CD14-positive monocyte (primary cell): ENCODE measurements around the gene SDF4. TPM values are rescaled to one million over a fixed set of nuclear protein-coding genes. Genes with fewer than 3 reads are reported as not detected.
"Not testable (repeated sequence)": the region's sequence is repeated elsewhere in the genome, so short reads cannot be mapped to it uniquely, and the experiment has no call there.

Source experiments
- DNase-seq, 3 donors: peaks; one replicate each; pipeline ENCODE4 v3.0.0-alpha.2; 2011 to 2022
- H2AFZ ChIP-seq: 2 replicates; pipeline ENCODE4 v1.6.0; 2012; ENCODE audit warnings: mild to moderate bottlenecking, low read depth, low read length, inconsistent platforms; ENCODE audit not compliant: insufficient read depth, poor library complexity, severe bottlenecking
- H3K27ac ChIP-seq, 2 donors: 1 replicate in 1 of 2; 2 replicates in 1 of 2; pipeline ENCODE4 v1.5.1; 2012 to 2013; ENCODE audit warnings: low read length in 2 of 2, control low read depth in 1 of 2, inconsistent platforms in 1 of 2, low read depth in 1 of 2, mild to moderate bottlenecking in 1 of 2
- H3K27me3 ChIP-seq, 2 donors: one replicate each; pipeline versions ENCODE4 v1.6.0 to v1.6.1; 2011 to 2013; ENCODE audit warnings: low read length in 2 of 2; ENCODE audit not compliant: control insufficient read depth in 2 of 2, insufficient read depth in 2 of 2
- H3K36me3 ChIP-seq, 2 donors: replicated peaks in 1 of 2; 1 replicate in 1 of 2; 2 replicates in 1 of 2; pipeline versions ENCODE4 v1.5.1 to v1.6.1; 2012 to 2013; ENCODE audit warnings: low read length in 2 of 2, control low read depth in 1 of 2, inconsistent platforms in 1 of 2, mild to moderate bottlenecking in 1 of 2; ENCODE audit not compliant: insufficient read depth in 2 of 2, control insufficient read depth in 1 of 2
- H3K4me1 ChIP-seq, 2 donors: 1 replicate in 1 of 2; 2 replicates in 1 of 2; pipeline versions ENCODE4 v1.5.1 to v1.6.1; 2012 to 2013; ENCODE audit warnings: low read length in 2 of 2, control low read depth in 1 of 2, inconsistent platforms in 1 of 2, mild to moderate bottlenecking in 1 of 2, moderate library complexity in 1 of 2; ENCODE audit not compliant: insufficient read depth in 2 of 2, control insufficient read depth in 1 of 2
- H3K4me2 ChIP-seq: replicated peaks from 2 replicates; pipeline ENCODE3; 2012; ENCODE audit warnings: low read length, moderate library complexity, mild to moderate bottlenecking; ENCODE audit not compliant: poor library complexity, severe bottlenecking; ENCODE audit errors: extremely low read depth
- H3K4me3 ChIP-seq, 3 experiments: fragments of 200-600 bp in 1 of 3; sonication (generic) in 1 of 3; replicated peaks in 1 of 3; 1 replicate in 2 of 3; 2 replicates in 1 of 3; pipeline ENCODE4 v1.5.1; 2011 to 2013; ENCODE audit warnings: low read length in 3 of 3, mild to moderate bottlenecking in 3 of 3, control low read depth in 2 of 3, low read depth in 2 of 3, inconsistent platforms in 1 of 3, moderate library complexity in 1 of 3
- H3K79me2 ChIP-seq: 2 replicates; pipeline ENCODE4 v1.6.0; 2012; ENCODE audit warnings: mild to moderate bottlenecking, control low read depth, inconsistent platforms, low read length, moderate library complexity; ENCODE audit not compliant: insufficient read depth
- H3K9ac ChIP-seq: 2 replicates; pipeline ENCODE4 v1.6.0; 2017; ENCODE audit warnings: low read length, mild to moderate bottlenecking; ENCODE audit not compliant: insufficient read depth, poor library complexity, severe bottlenecking
- H3K9me3 ChIP-seq, 2 donors: replicated peaks in 1 of 2; 1 replicate in 1 of 2; 2 replicates in 1 of 2; pipeline versions ENCODE4 v1.5.1 to v1.6.1; 2012 to 2013; ENCODE audit warnings: low read length in 2 of 2, control low read depth in 1 of 2; ENCODE audit not compliant: control insufficient read depth in 1 of 2, insufficient read depth in 1 of 2
- H4K20me1 ChIP-seq: 2 replicates; pipeline ENCODE4 v1.6.0; 2012; ENCODE audit warnings: mild to moderate bottlenecking, low read length, control low read depth, moderate library complexity; ENCODE audit not compliant: insufficient read depth
- H3K27ac Mint-ChIP-seq, 7 donors: one replicate each; pipeline ENCODE4 v1.8.0; 2020; ENCODE audit warnings: mild to moderate bottlenecking in 7 of 7, mixed read lengths in 7 of 7, moderate library complexity in 6 of 7, inconsistent platforms in 2 of 7
- H3K27me3 Mint-ChIP-seq, 3 donors: one replicate each; pipeline ENCODE4 v1.8.0; 2021 to 2022; ENCODE audit warnings: low read depth in 3 of 3, mild to moderate bottlenecking in 3 of 3, mixed read lengths in 3 of 3, moderate library complexity in 3 of 3, inconsistent platforms in 1 of 3
- H3K36me3 Mint-ChIP-seq, 2 donors: one replicate each; pipeline ENCODE4 v1.8.0; 2020; ENCODE audit warnings: mixed read lengths in 2 of 2, inconsistent platforms in 1 of 2, mild to moderate bottlenecking in 1 of 2
- H3K4me1 Mint-ChIP-seq: one replicate; pipeline ENCODE4 v1.8.0; 2020; ENCODE audit warnings: mild to moderate bottlenecking, mixed read lengths
- H3K4me3 Mint-ChIP-seq, 2 donors: one replicate each; pipeline ENCODE4 v1.8.0; 2020; ENCODE audit warnings: mild to moderate bottlenecking in 2 of 2, mixed read lengths in 2 of 2, moderate library complexity in 1 of 2
- H3K9me3 Mint-ChIP-seq, 7 donors: one replicate each; pipeline ENCODE4 v1.8.0; 2020 to 2022; ENCODE audit warnings: mixed read lengths in 7 of 7, mild to moderate bottlenecking in 6 of 7, moderate library complexity in 6 of 7, inconsistent platforms in 2 of 7
- WGBS: methylation state at CpG from one replicate; pipeline ENCODE4 v1.1.5; 2013; ENCODE audit warnings: missing lambda C conversion rate; ENCODE audit not compliant: insufficient coverage; 5-methylcytosine and 5-hydroxymethylcytosine counted together
- intact Hi-C, 2 donors: fragments of 100-400 bp; cut with micrococcal nuclease; formaldehyde crosslinking; loops; one replicate each; pipeline versions ENCODE4 v1.15.0 to v1.15.1; 2023
- polyA plus RNA-seq, 3 donors: library from polyadenylated mRNA; depleted of rRNA in 1 of 3; unstranded in 2 of 3; stranded (reverse) in 1 of 3; fragments of 300-500 nt in 2 of 3; fragments of >200 nt in 1 of 3; fragmentation: Illumina TruSeq in 2 of 3; gene quantifications; 1 replicate in 2 of 3; 2 replicates in 1 of 3; pipeline ENCODE4 v1.2.3, GENCODE V29; 2012 to 2021
- TF ChIP-seq, protein P1 (sequence below): fragments of 200-600 bp; IDR thresholded peaks from one replicate; pipeline ENCODE4 v1.8.0; 2022; ENCODE audit warnings: antibody characterized with exemption, mild to moderate bottlenecking

SDF4 gene
- polyA plus RNA-seq, 3 donors, result 81.7 to 98.9 (median 89.0) TPM

DNA sequence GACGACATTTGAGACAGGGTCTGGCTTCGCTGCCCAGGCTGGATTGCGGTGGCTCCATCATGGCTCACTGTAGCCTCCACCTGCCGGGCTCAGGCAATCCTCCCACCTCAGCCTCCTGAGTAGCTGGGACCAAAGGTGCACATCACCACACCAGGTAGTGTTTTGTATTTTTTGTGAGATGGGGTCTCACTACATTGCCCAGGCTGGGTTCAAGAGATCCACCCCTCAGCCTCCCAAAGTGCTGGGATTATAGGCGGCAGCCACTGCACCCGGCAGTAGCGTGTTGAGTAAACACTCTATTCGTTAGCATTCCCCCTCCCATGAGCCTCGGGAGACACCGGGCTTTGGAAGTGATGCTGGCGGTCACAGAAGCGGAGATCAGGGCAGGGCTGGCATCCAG lies 21.5 kb upstream of the SDF4 start:
- Histone ChIP-seq H3K9me3 (no peaks in the 10 kb centered on the region), H3K36me3 (peaks cover 39 to 54% of the 10 kb centered on the region in 2 donors), H3K27ac (no peak overlapping the region), H3K27me3 (peaks cover 0 to under 1% of the 10 kb centered on the region in 2 donors), H3K9ac (no peak overlapping the region), H4K20me1 (peaks cover 59% of the 10 kb centered on the region), H2AFZ (no peak overlapping the region), H3K4me1 (no peaks in the 10 kb centered on the region), H3K79me2 (peaks cover 4% of the 10 kb centered on the region), H3K4me2 (no peak overlapping the region), H3K4me3 (no peak overlapping the region)
- Mint-ChIP-seq H3K4me3 (no peak overlapping the region), H3K27ac (peak overlapping the region in 1 of 7 donors; percentile 45), H3K36me3 (peaks cover 41 to 59% of the 10 kb centered on the region in 2 donors), H3K4me1 (no peaks in the 10 kb centered on the region), H3K27me3 (peaks cover 0 to under 1% (median under 1%) of the 10 kb centered on the region in 3 donors), H3K9me3 (no peaks in the 10 kb centered on the region)
- no peak for DNase-seq
- TF ChIP-seq, protein P1, sequence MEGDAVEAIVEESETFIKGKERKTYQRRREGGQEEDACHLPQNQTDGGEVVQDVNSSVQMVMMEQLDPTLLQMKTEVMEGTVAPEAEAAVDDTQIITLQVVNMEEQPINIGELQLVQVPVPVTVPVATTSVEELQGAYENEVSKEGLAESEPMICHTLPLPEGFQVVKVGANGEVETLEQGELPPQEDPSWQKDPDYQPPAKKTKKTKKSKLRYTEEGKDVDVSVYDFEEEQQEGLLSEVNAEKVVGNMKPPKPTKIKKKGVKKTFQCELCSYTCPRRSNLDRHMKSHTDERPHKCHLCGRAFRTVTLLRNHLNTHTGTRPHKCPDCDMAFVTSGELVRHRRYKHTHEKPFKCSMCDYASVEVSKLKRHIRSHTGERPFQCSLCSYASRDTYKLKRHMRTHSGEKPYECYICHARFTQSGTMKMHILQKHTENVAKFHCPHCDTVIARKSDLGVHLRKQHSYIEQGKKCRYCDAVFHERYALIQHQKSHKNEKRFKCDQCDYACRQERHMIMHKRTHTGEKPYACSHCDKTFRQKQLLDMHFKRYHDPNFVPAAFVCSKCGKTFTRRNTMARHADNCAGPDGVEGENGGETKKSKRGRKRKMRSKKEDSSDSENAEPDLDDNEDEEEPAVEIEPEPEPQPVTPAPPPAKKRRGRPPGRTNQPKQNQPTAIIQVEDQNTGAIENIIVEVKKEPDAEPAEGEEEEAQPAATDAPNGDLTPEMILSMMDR, result no peak
- 98% methylated on average over 7 of the region's 12 CpGs for WGBS
- intact Hi-C loops, result no loop called here

DNA sequence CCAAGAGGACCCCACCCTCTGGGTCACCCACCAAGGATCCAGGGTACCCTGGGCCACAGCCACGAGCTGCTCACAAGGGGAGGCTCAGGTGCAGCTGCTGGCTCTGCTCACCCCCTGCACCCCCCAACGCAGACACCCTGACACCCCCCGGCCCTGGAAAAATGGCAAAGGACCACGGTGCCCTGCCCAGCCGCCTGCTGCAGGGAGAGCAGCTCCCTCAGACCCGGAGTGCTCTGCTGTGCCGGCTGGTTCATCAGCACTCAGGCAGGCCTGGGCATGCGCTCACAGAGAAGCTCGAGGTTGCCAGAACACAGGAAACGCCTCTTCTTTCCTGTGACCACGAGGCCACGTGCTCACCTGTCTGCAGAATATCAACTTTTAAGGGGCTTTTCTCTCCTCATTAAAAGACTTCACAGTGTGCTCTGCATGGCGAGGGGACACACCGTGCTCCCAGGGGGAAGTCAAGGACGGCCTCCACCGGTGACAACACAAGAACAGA lies 19.0 kb upstream of the SDF4 start:
- peaks cover 14 to 23% (median 15%) of the 10 kb centered on the region in 3 donors for H3K27me3 Mint-ChIP-seq
- peaks cover 0 to 16% of the 10 kb centered on the region in 2 donors for H3K27me3 ChIP-seq
- intact Hi-C loops, result no loop called here
- H3K9ac ChIP-seq, result no peak overlapping the region
- TF ChIP-seq, protein P1, result no peak
- no peaks in the 10 kb centered on the region for H3K9me3 Mint-ChIP-seq
- no peaks in the 10 kb centered on the region for H3K79me2 ChIP-seq
- no peak for DNase-seq
- no peak overlapping the region for H3K27ac ChIP-seq
- H4K20me1 ChIP-seq, result peaks cover 44% of the 10 kb centered on the region
- no peak overlapping the region for H2AFZ ChIP-seq
- H3K4me2 ChIP-seq, result no peak overlapping the region
- H3K36me3 ChIP-seq, result peaks cover 25 to 35% of the 10 kb centered on the region in 2 donors
- no peaks in the 10 kb centered on the region for H3K4me1 Mint-ChIP-seq
- H3K27ac Mint-ChIP-seq, result no peak overlapping the region
- H3K9me3 ChIP-seq, result no peaks in the 10 kb centered on the region
- H3K4me1 ChIP-seq, result no peaks in the 10 kb centered on the region
- no peak overlapping the region for H3K4me3 ChIP-seq
- H3K36me3 Mint-ChIP-seq, result peaks cover 25 to 39% of the 10 kb centered on the region in 2 donors
- no peak overlapping the region for H3K4me3 Mint-ChIP-seq
- WGBS, result 83% methylated on average over 16 of the region's 16 CpGs

DNA sequence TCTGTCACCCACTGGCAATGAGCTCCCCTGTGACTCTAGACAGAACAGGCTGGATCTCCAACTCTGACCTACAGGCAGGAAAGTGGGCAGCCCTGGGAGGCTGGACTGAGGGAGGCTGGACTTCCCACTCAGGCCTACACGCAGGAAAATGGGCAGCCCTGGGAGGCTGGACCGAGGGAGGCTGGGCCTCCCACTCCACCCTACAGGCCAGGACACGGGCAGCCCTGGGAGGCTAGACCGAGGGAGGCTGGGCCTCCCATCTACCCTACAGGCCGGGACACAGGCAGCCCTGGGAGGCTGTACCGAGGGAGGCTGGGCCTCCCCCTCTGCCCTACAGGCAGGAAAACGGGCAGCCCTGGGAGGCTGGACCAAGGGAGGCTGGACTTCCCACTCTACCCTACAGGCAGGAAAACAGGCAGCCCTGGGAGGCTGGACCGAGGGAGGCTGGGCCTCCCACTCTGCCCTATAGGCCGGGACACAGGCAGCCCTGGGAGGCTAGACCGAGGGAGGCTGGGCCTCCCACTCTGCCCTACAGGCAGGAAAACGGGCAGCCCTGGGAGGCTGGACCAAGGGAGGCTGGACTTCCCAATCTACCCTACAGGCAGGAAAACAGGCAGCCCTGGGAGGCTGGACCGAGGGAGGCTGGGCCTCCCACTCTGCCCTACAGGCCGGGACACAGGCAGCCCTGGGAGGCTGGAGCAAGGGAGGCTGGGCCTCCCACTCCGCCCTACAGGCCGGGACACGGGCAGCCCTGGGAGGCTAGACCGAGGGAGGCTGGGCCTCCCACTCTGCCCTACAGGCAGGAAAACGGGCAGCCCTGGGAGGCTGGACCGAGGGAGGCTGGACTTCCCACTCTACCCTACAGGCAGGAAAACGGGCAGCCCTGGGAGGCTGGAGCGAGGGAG lies 16.5 kb upstream of the SDF4 start:
- H3K4me3 Mint-ChIP-seq, result peak overlapping the region in 1 of 2 donors; percentile 35
- no CpG with 5 or more reads among the region's 21 CpGs for WGBS
- H3K4me1 ChIP-seq, result not testable (repeated sequence)

More for the DNA sequence above, 16.5 kb upstream of the SDF4 start:
- H4K20me1 ChIP-seq, result peaks cover 21% of the 10 kb centered on the region
- H3K27me3 Mint-ChIP-seq, result peaks cover 16 to 30% (median 17%) of the 10 kb centered on the region in 3 donors
- H3K4me2 ChIP-seq, intact Hi-C loops, H3K36me3 ChIP-seq, H3K27ac Mint-ChIP-seq, H3K27ac ChIP-seq, H3K4me3 ChIP-seq, H2AFZ ChIP-seq, H3K9me3 ChIP-seq, DNase-seq, H3K4me1 Mint-ChIP-seq, H3K79me2 ChIP-seq, H3K9ac ChIP-seq, H3K9me3 Mint-ChIP-seq: not testable (repeated sequence)
- H3K27me3 ChIP-seq, result peaks cover 0 to 23% of the 10 kb centered on the region in 2 donors
- peaks cover 7 to 16% of the 10 kb centered on the region in 2 donors for H3K36me3 Mint-ChIP-seq
